Sigmoid colon (tissue), 4 donors: Measurements from ENCODE around the gene SUSD1.

Experiments used
- EP300 ChIP-seq, 4 donors: sonication (generic); formaldehyde crosslinking; IDR thresholded peaks; one replicate each; pipeline ENCODE4 v1.6.1; 2017; ENCODE audit warnings: antibody characterized with exemption in 4 of 4
- POLR2A ChIP-seq, 2 donors: fragments of 450-650 bp; IDR thresholded peaks; one replicate each; pipeline ENCODE4 v1.6.1; 2016; ENCODE audit warnings: antibody characterized with exemption in 2 of 2, mild to moderate bottlenecking in 2 of 2, moderate library complexity in 2 of 2
- POLR2AphosphoS5 ChIP-seq, 4 donors: sonication (generic); formaldehyde crosslinking; IDR thresholded peaks; one replicate each; pipeline ENCODE4 v1.6.1; 2017; ENCODE audit warnings: antibody characterized with exemption in 4 of 4
- TF ChIP-seq, protein P1 (sequence below), 4 experiments: fragments of 450-650 bp in 3 of 4; fragments of 200-600 bp in 1 of 4; IDR thresholded peaks; one replicate each; pipeline ENCODE4 v1.5.1; 2016 to 2019; ENCODE audit warnings: antibody characterized with exemption in 4 of 4, mild to moderate bottlenecking in 3 of 4, moderate library complexity in 2 of 4

DNA sequence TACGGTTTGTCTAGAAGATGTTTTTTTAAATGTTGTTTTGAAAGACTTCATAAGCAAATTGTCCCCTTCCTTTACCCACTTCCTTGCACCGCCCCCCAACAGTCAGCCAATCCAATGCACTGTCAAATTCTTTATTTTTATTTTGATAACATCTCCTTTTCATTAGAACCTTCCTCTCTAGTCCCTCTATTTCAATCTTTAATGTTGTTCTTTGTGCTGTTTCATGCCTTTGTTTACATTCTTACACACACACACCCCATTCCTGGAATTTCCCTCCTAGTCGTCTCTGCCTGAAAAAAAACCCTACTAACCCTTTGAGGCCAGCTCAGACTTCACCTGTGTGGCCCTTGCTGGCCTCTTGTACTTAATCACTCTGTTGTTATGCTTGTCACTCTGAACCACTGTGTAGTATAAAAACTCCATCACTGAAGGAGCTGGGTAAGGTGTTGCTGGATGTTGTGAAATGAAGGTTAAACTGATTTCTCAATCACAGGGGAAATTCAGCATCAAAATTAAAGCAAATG lies 145.1 kb downstream of the SUSD1 start:
- TF ChIP-seq POLR2A (IDR thresholded peaks at IDR 0.05) (no peak), EP300 (IDR thresholded peaks at IDR 0.05) (no peak), POLR2AphosphoS5 (IDR thresholded peaks at IDR 0.05) (no peak)
- TF ChIP-seq, protein P1, sequence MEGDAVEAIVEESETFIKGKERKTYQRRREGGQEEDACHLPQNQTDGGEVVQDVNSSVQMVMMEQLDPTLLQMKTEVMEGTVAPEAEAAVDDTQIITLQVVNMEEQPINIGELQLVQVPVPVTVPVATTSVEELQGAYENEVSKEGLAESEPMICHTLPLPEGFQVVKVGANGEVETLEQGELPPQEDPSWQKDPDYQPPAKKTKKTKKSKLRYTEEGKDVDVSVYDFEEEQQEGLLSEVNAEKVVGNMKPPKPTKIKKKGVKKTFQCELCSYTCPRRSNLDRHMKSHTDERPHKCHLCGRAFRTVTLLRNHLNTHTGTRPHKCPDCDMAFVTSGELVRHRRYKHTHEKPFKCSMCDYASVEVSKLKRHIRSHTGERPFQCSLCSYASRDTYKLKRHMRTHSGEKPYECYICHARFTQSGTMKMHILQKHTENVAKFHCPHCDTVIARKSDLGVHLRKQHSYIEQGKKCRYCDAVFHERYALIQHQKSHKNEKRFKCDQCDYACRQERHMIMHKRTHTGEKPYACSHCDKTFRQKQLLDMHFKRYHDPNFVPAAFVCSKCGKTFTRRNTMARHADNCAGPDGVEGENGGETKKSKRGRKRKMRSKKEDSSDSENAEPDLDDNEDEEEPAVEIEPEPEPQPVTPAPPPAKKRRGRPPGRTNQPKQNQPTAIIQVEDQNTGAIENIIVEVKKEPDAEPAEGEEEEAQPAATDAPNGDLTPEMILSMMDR (IDR thresholded peaks at IDR 0.05): no peak
